Stomach (tissue), 4 donors: ENCODE results near the gene GOLGA3.

ENCODE experiments used
- CTCF ChIP-seq, 7 experiments: fragments of 450-650 bp in 4 of 7; fragments of 200-600 bp in 3 of 7; sonication (generic) in 3 of 7; IDR thresholded peaks; one replicate each; pipeline ENCODE4 v1.5.1; 2016 to 2019; ENCODE audit warnings: antibody characterized with exemption in 7 of 7, control low read depth in 2 of 7, mild to moderate bottlenecking in 1 of 7
- EP300 ChIP-seq: sonication (generic); formaldehyde crosslinking; IDR thresholded peaks from one replicate; pipeline ENCODE4 v1.6.1; 2017; ENCODE audit warnings: antibody characterized with exemption
- POLR2A ChIP-seq, 4 donors: fragments of 450-650 bp; IDR thresholded peaks; one replicate each; pipeline ENCODE4 v1.6.1; 2016; ENCODE audit warnings: antibody characterized with exemption in 4 of 4, control low read depth in 2 of 4, mild to moderate bottlenecking in 1 of 4, moderate library complexity in 1 of 4
- POLR2AphosphoS5 ChIP-seq, 3 donors: sonication (generic); formaldehyde crosslinking; IDR thresholded peaks; one replicate each; pipeline ENCODE4 v1.6.1; 2016; ENCODE audit warnings: antibody characterized with exemption in 3 of 3

- TF ChIP-seq CTCF (IDR thresholded peaks at IDR 0.05) (no peak), POLR2AphosphoS5 (IDR thresholded peaks at IDR 0.05) (no peak), POLR2A (IDR thresholded peaks at IDR 0.05) (no peak), EP300 (no peak)
Measured at GRCh38 chr12:132747395-132747794, 81.3 kb downstream of the GOLGA3 start.
